ENCODE data around the gene REN.
A peak's percentile ranks its signal among the peaks of the same experiment; 100 is the strongest.

Gene REN

GRCh38 chr1:204166219-204166618 is at the start of gene REN:
REN (minus strand) TSS chr1:204166337; CDS start chr1:204166293, 44 bp downstream.
- DNase-seq = no peak

- peak; percentile 49 for DNase-seq
Observed at GRCh38 chr1:204213668-204214662, 47.8 kb upstream of the REN start, which contains the start of gene GOLT1A. GOLT1A (minus strand) TSS chr1:204213988; CDS start chr1:204213906, 82 bp downstream.

DNA sequence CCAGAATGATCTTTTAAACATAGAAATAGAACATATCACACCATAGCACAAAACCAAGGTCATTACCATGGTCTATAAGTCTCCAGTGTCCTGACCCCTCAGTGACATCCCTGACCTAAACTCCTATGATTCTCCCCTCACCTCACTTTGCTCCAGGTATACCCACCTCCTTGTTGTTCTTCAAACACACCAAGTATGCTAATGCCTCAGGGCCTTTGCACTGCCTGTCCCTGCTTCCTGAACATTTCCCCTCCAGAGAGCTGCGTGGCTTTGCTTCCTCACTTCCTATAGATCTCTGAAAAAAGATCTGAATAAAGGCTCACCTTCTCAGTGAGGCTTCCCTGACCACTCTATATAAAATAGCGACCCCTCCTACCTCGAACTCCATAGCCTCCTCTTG is 46.6 kb upstream of the REN start:
- no peak for DNase-seq

DNA sequence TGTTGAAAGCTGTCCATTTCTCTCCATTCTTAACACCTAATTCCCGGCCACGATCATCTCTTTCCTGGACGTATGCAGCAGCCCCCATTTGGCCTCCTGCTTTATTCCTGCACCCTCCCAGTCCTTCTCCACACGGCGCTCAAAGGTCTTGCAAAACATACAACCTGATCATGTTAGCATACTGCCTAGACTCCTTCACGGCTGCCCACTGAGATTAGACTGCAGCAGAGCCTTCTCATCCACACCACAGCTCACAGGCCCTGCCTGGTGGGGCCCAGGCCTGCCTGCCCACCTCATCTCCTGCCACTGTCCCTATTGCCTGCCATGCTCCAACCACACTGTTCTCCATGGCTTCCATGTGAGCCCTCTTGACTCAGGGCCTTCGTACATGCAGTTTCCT is 44.9 kb upstream of the REN start:
- no peak for DNase-seq

DNA sequence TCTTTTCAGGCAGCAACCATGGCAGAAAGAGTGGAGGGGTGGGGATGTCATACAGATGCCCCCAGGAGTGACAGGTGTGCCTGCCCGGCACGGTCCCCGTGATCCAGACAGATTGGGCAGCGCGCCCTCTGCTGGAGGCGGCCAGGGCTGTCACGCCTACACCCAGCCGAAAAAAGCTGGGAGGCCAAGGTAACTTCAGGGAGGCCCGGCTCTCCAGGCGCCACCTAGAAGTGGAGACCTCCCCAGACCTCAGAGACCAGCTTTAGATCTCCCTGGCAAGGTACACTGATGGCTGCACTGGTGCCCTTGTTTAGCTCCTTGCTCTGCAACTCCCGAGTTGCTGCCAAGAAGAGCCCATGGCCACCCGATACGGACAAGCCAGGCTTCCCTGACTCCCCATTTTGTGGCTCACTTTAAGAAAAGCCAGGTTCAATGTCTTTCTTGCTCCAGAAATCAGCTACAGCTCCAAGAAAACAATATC is 41.0 kb upstream of the REN start:
- DNase-seq = peak; percentile 81

DNA sequence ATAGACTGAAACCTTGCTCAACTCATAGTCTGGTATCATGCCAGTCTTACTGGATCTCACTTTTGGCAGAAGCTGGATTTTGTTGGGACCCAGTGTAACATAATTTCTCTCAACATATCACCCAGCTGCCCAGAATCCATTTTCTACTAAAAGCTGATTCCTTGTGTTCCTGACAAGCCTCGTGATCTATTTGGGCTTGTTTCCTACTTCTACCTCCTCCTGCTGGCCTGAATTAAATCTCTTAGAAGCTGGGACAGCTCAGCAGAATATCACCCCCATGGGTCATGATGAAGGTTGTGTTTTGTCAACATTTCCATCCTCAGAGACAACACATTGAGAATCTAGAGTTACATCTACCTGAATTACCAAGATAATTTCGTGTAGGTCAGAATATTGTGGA is 40.0 kb upstream of the REN start:
- no peak for DNase-seq

DNA sequence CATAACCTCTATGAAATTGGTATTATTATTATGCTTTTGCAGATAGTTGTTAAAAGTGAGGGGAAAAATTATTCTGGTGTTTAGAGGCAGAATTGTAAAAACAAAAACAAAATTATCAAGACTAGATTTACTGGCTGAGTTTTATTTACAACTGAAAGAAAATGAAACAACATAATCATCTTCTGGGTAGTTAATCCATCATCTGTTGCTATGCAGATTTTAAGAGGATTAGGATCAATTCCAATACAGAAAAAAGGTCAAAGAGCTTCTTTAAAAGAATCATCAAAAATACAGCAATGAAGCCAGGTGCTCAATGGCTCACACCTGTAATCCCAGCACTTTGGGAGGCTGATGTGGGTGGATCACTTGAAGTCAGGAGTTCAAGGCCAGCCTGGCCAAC is 39.3 kb upstream of the REN start:
- no peak for DNase-seq

DNA sequence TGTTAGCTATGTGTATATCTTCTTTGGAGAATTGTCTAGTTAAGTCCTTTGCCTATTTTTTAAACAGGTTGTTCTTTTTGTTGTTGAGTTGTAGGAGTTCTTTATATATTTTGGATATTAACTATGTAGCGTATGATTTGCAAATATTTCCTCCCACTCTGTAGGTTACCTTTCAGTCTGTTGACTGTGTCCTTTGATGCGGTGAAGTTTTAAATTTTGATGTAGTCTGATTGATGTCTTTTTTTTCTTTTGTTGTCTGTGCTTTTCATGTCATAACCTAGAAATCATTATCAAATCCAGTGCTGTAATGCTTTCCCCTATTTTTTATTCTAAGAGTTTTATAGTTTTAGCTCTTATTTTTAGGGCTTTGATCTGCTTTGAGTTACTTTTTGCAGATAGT is 38.8 kb upstream of the REN start:
- DNase-seq = no peak

DNA sequence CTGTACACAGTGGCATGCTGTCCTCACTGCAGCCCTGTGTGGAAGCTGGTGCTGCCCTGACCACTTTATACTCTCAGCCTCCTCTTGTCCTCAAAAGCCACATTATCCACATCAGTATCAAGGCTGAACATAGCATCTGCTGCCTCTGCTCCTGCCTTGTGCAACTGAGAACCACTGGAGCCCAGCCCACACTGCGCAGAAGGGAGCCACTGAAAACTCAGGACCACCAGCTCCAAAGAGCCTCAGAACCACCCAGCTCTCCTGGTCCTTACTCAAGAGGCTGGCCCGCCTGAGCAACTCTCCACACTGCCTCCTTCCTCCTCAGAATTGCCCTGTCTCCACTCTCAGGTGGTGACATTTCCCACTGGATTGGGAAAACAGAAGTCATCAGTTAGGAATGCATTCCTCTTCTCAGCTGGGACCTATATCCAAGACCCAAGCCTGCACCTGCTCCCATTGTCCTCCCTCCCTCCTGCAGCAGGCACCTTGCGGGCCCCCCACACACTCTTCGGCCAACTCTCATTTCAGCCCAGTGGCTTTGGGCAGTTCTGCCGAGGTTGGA is 37.1 kb upstream of the REN start:
- DNase-seq = no peak

DNA sequence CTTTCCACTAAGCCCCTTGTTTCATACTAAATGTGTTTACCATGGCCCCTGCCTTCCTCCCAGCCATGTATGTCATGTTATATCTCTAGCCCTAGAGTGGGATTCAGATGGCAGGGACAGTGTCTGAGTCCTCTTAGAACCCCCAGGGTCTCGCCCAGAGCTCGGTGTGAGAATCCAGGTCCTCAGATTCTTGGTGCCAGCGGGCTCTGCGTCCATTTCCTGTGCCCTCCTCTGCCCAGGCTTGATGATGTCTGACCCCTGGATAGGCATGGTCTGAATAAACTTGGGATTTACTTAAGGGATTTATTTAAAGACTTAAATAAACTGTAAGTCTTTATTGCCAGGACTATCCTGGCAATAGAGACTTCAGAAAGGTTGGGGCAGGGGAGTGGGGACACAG is 36.3 kb upstream of the REN start:
- DNase-seq = no peak

DNA sequence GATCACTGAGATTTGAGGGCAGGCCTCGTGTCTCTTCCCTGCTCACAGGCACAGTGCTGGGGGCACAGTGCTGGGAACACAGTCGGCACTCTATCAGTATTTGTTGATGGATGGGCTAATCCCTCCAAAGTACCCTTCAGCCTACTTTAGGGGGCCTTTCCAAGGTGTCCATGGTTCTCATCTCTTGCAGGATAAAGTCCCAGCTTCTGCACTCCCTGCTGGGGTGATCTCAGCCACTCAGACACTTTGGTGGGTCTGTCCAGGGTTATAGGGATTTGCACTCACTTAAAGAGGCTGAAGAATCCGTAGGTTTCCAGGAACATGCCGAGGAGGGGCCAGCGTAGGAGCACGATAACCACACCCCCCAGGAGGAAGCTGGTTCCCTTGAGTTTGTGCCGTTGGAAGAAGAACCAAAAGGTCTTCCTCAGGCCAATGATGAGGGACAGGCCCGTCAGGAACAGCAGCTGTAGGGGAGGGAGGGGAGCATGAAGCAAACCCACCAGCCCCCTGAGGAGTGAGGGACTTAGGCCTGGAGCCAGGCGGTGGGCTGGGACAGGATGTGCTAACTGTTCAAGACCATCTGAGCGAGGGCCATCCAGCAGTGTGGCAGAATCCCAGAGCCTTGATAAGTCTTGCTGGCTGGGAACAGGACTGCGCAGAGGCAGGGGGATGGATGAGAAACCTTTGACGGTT is 35.4 kb upstream of the REN start:
- DNase-seq = no peak

- DNase-seq = no peak
Observed at GRCh38 chr1:204199579-204199978, 33.4 kb upstream of the REN start.

- DNase-seq = no peak
Observed at GRCh38 chr1:204198348-204199340, 32.5 kb upstream of the REN start.

DNA sequence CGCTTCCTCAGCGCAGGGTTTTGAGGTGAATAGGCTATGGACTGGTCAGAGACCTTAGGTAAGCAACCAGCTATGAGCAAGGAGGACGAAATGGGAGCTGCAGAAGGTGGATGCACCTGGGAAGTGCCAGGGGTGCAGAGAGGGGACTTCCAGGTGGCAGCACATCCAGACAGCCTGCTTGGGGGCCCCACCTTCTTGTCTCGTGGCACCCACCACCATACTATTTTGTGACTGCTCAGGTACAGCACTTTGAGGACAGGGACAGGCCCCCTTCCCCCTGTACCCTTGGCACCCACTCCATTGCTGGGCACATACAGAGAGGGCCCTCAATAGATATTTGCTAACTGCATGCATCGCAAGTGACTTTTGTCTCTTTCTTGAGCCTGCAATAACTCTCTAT is 30.9 kb upstream of the REN start:
- DNase-seq = no peak

GRCh38 chr1:204196068-204196795 is 30.1 kb upstream of the REN start, which contains the start of gene KISS1:
KISS1 (minus strand) TSS chr1:204196491; CDS start chr1:204192876, 3,615 bp downstream.
- no peak for DNase-seq

DNA sequence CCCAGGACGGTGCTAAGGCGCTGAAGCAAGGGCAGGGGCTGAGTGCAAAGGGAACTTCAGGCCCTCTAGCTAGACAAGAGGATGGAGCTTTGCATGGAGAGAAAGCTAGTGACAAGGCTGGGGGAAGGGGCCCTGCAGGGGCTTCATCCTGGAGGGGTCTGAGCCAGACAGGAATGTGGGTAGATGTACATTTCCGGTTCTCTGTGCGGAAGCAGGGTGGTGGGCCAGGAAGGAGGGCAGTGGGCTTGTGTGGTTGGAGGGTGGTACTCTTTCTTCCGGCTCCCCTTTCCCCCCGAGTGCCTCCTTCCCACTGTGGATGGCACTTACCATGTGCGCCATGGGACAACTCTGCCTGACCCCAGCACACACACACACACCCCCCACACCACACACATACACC is 28.6 kb upstream of the REN start:
- DNase-seq = no peak

DNA sequence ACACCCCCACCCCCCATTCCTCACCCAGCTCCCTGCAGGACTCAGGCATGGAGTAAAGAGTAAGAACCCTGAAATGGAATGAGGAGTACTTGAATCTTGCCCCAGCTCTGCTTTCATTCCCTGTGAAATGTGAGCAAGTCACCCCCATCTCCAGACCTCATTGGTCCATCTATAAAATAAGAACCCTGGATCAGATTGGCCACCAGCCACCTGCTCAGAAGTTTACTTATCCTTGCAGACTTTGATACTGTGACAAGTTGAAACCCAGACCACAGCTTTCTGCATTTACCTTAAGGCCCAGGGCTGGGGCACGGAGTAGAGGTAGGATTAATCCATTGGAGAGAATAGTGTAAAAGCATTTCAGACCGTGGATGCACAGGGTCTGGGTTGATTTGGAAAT is 27.9 kb upstream of the REN start:
- DNase-seq = no peak

DNA sequence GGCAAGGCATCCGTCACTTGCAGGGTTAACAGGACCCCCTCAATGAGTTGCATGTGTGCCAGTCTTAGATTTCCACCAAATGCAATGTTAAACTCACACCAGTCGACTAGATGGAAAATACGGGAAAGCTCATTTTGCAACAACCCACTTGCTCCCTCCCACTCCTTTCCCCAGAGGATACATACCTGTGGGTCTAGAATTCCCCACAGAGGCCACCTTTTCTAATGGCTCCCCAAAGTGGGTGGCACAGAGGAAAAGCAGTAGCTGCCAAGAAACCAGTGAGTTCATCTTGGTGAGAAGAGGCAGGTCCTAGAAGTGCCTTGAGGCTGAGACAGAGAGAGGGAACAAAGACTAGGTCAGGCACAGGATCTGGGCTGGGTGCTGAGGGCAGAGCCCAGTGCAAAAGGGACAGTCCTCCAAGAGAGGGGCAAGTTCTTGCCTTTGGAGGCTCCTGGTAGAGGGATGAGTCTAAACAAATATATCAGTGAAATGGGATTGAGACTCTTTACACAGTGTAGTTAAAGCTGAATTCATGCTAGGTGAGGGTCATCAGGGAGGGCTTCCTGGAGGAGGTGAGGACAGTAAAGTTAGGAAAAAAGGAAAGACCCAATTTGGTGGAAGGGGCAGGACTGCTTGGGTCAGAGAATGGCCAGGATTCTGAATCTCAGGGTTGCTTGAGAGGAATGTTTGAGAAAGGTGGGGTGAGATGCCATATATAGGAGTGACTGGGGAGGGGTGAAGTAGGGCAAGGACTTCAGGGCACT is 26.6 kb upstream of the REN start:
- no peak for DNase-seq

GRCh38 chr1:204192046-204192445 is 25.9 kb upstream of the REN start:
- DNase-seq = no peak

- DNase-seq = no peak
Observed at GRCh38 chr1:204191456-204191855, 25.3 kb upstream of the REN start.
